Hypothalamus (tissue), 51 donors: ENCODE data around the gene SNW1.
"Not testable (repeated sequence)": the region's sequence is repeated elsewhere in the genome, so short reads cannot be mapped to it uniquely, and the experiment has no call there.

Experiments
- DNase-seq, 51 donors: peaks; one replicate each; lab custom pipeline; 2025; lab: John Stamatoyannopoulos, UW

The SNW1 gene

GRCh38 chr14:77752799-77753516 is 8.0 kb downstream of the SNW1 start:
- no peak for DNase-seq

GRCh38 chr14:77752266-77752665 is 8.7 kb downstream of the SNW1 start:
- no peak for DNase-seq

GRCh38 chr14:77747425-77747824 is 13.5 kb downstream of the SNW1 start:
- not testable (repeated sequence) for DNase-seq

- DNase-seq: no peak
These were observed 14.8 kb downstream of the SNW1 start for GRCh38 chr14:77746064-77746702.

- no peak for DNase-seq
These were observed 19.5 kb downstream of the SNW1 start for GRCh38 chr14:77741438-77741837.

- DNase-seq: peak in 8 of 51 donors; percentile 0 to 18 (median 6)
These were observed 22.3 kb downstream of the SNW1 start for GRCh38 chr14:77738559-77739250.

GRCh38 chr14:77730976-77731497 is 29.9 kb downstream of the SNW1 start:
- no peak for DNase-seq

GRCh38 chr14:77722301-77722700 is 38.7 kb downstream of the SNW1 start:
- no peak for DNase-seq

- DNase-seq: no peak
These were observed 39.5 kb downstream of the SNW1 start for GRCh38 chr14:77721437-77721836.

- no peak for DNase-seq
These were observed 43.2 kb downstream of the SNW1 start for GRCh38 chr14:77717608-77718305.

GRCh38 chr14:77714926-77715325 is 46.0 kb downstream of the SNW1 start:
- DNase-seq: no peak

GRCh38 chr14:77710364-77710763 is 50.6 kb downstream of the SNW1 start:
- DNase-seq: no peak

- peak in 1 of 51 donors; percentile 3 for DNase-seq
These were observed 51.5 kb downstream of the SNW1 start for GRCh38 chr14:77709412-77709811.

- no peak for DNase-seq
These were observed 52.2 kb downstream of the SNW1 start for GRCh38 chr14:77708749-77709148.

GRCh38 chr14:77707724-77708408 is 53.1 kb downstream of the SNW1 start, which contains the start of the genes ALKBH1 and SLIRP:
Gene ALKBH1, minus strand, starts transcription at chr14:77708023. Its CDS starts 19 bp downstream, at chr14:77708004.
Gene SLIRP, plus strand, starts transcription at chr14:77708103. Its CDS starts 9 bp downstream, at chr14:77708112.
- peak; percentile 20 to 94 (median 78) for DNase-seq

- peak in 22 of 51 donors; percentile 13 to 78 (median 38) for DNase-seq
These were observed 53.6 kb downstream of the SNW1 start for GRCh38 chr14:77707355-77707723.

- DNase-seq: peak in 4 of 51 donors; percentile 0 to 2 (median 2)
These were observed 69.7 kb downstream of the SNW1 start for GRCh38 chr14:77691259-77691658.

- DNase-seq: no peak
These were observed 78.8 kb downstream of the SNW1 start for GRCh38 chr14:77682158-77682553.

- peak in 1 of 51 donors; percentile 15 for DNase-seq
These were observed 79.5 kb downstream of the SNW1 start for GRCh38 chr14:77681196-77682157.
